Calu3 (cell line): ENCODE results near the gene FIBIN. TPM values are rescaled to one million over a fixed set of nuclear protein-coding genes. Genes with fewer than 3 reads are reported as not detected.
"Not testable (repeated sequence)": the region's sequence is repeated elsewhere in the genome, so short reads cannot be mapped to it uniquely, and the experiment has no call there.

Source experiments
- BruUV-seq: library from RNA; stranded (reverse); fragments of 400-500 nt; replicated peaks from 2 replicates; lab custom pipeline; 2021; lab: Mats Ljungman, UMichigan
- CTCF ChIA-PET: fragments of 300-600 bp; sonication (Branson Sonifier 250); formaldehyde crosslinking; loops from one replicate; lab custom pipeline; 2022; ENCODE audit warnings: antibody characterized with exemption; lab: Charles Lee
- DNase-seq: peaks from one replicate; pipeline ENCODE4 v3.0.0; 2022
- H3K27ac Mint-ChIP-seq: one replicate; pipeline ENCODE4 v1.8.0; 2022; ENCODE audit warnings: mixed read lengths; ENCODE audit not compliant: unreplicated experiment
- H3K27me3 Mint-ChIP-seq: one replicate; pipeline ENCODE4 v1.8.0; 2022; ENCODE audit warnings: mixed read lengths; ENCODE audit not compliant: unreplicated experiment
- H3K36me3 Mint-ChIP-seq: one replicate; pipeline ENCODE4 v1.8.0; 2022; ENCODE audit warnings: mild to moderate bottlenecking, moderate library complexity, mixed read lengths; ENCODE audit not compliant: insufficient read depth, unreplicated experiment
- H3K4me1 Mint-ChIP-seq: one replicate; pipeline ENCODE4 v1.8.0; 2022; ENCODE audit warnings: mild to moderate bottlenecking, low read depth, mixed read lengths; ENCODE audit not compliant: unreplicated experiment
- H3K4me3 Mint-ChIP-seq: one replicate; pipeline ENCODE4 v1.8.0; 2022; ENCODE audit warnings: mild to moderate bottlenecking, low read depth, moderate library complexity, mixed read lengths; ENCODE audit not compliant: unreplicated experiment
- H3K9me3 Mint-ChIP-seq: one replicate; pipeline ENCODE4 v1.8.0; 2022; ENCODE audit warnings: low read depth, mixed read lengths; ENCODE audit not compliant: unreplicated experiment
- CTCF ChIP-seq: fragments of 200-600 bp; IDR thresholded peaks from one replicate; pipeline ENCODE4 v1.8.0; 2022; ENCODE audit warnings: antibody characterized with exemption; ENCODE audit not compliant: unreplicated experiment
- intact Hi-C: fragments of 100-400 bp; cut with micrococcal nuclease; formaldehyde crosslinking; loops from one replicate; pipeline ENCODE4 v1.10.0; 2022; ENCODE audit not compliant: unreplicated experiment
- total RNA-seq: library from RNA; stranded (reverse); gene quantifications from 2 replicates; pipeline ENCODE4 v1.2.3, GENCODE V29; 2022

Gene FIBIN
- total RNA-seq, 1 experiment from 2014 or later = not detected

GRCh38 chr11:26974069-26974783, 19.7 kb upstream of the FIBIN start:
- no peaks in the 10 kb centered on the region for H3K4me1 Mint-ChIP-seq

GRCh38 chr11:26974996-26975395, 18.9 kb upstream of the FIBIN start:
- no TSS peak for BruUV-seq
- no peaks in the 10 kb centered on the region for H3K9me3 Mint-ChIP-seq
- TF ChIP-seq CTCF = no peak
- CTCF ChIA-PET = no interaction called here
- intact Hi-C loops = no loop called here
- H3K27me3 Mint-ChIP-seq = no peaks in the 10 kb centered on the region
- H3K4me1 Mint-ChIP-seq = no peaks in the 10 kb centered on the region
- no peaks in the 10 kb centered on the region for H3K36me3 Mint-ChIP-seq
- H3K27ac Mint-ChIP-seq = no peak overlapping the region
- no peak for DNase-seq
- H3K4me3 Mint-ChIP-seq = no peak overlapping the region

More at GRCh38 chr11:26974069-26974783, 19.7 kb upstream of the FIBIN start:
- no peak for DNase-seq
- Mint-ChIP-seq H3K9me3 (no peaks in the 10 kb centered on the region), H3K4me3 (no peak overlapping the region), H3K27me3 (no peaks in the 10 kb centered on the region), H3K36me3 (no peaks in the 10 kb centered on the region), H3K27ac (no peak overlapping the region)
- no TSS peak for BruUV-seq
- intact Hi-C loops = no loop called here
- no peak for TF ChIP-seq CTCF
- CTCF ChIA-PET = no interaction called here

GRCh38 chr11:26976389-26976788, 17.5 kb upstream of the FIBIN start:
- H3K27ac Mint-ChIP-seq = no peak overlapping the region
- no peaks in the 10 kb centered on the region for H3K27me3 Mint-ChIP-seq
- intact Hi-C loops = no loop called here
- CTCF ChIA-PET = no interaction called here
- H3K4me3 Mint-ChIP-seq = no peak overlapping the region
- BruUV-seq = no TSS peak
- H3K36me3 Mint-ChIP-seq = no peaks in the 10 kb centered on the region
- TF ChIP-seq CTCF = no peak
- DNase-seq = no peak
- H3K9me3 Mint-ChIP-seq = no peaks in the 10 kb centered on the region
- H3K4me1 Mint-ChIP-seq = no peaks in the 10 kb centered on the region

GRCh38 chr11:26977209-26977608, 16.7 kb upstream of the FIBIN start:
- not testable (repeated sequence) for BruUV-seq, H3K27me3 Mint-ChIP-seq

GRCh38 chr11:26983645-26984044, 10.3 kb upstream of the FIBIN start:
- DNase-seq = no peak
- CTCF ChIA-PET = no interaction called here
- H3K27ac Mint-ChIP-seq = no peak overlapping the region
- no peaks in the 10 kb centered on the region for H3K27me3 Mint-ChIP-seq
- no peaks in the 10 kb centered on the region for H3K36me3 Mint-ChIP-seq
- no peak for TF ChIP-seq CTCF
- H3K9me3 Mint-ChIP-seq = peaks cover 13% of the 10 kb centered on the region
- intact Hi-C loops = no loop called here
- H3K4me1 Mint-ChIP-seq = no peaks in the 10 kb centered on the region
- H3K4me3 Mint-ChIP-seq = no peak overlapping the region
- BruUV-seq = no TSS peak

More at GRCh38 chr11:26977209-26977608, 16.7 kb upstream of the FIBIN start:
- H3K27ac Mint-ChIP-seq, H3K36me3 Mint-ChIP-seq, H3K4me3 Mint-ChIP-seq, intact Hi-C loops, H3K9me3 Mint-ChIP-seq, H3K4me1 Mint-ChIP-seq, DNase-seq: not testable (repeated sequence)
- CTCF ChIA-PET = interaction anchor here (0.7 kb wide), 1 partner anchor 24 kb away, joined by 5 read pairs; no protein-coding TSS in a partner anchor
